NB4 (cell line): ENCODE data around the gene PEPD.

Experiments
- DNase-seq: peaks from one replicate; pipeline ENCODE4 v3.0.0; 2010; ENCODE audit warnings: low read depth
- H3K4me3 ChIP-seq: one replicate; pipeline ENCODE4 v1.5.1; 2011; ENCODE audit warnings: mild to moderate bottlenecking, low read depth, low read length, moderate library complexity
- MYC ChIP-seq: IDR thresholded peaks from 2 replicates; pipeline ENCODE4 v1.6.1; 2011; ENCODE audit warnings: low read depth, low read length
- POLR2A ChIP-seq: IDR thresholded peaks from 2 replicates; pipeline ENCODE4 v1.6.1; 2011; ENCODE audit warnings: mild to moderate bottlenecking; ENCODE audit not compliant: insufficient read length; ENCODE audit errors: extremely low read depth
- TF ChIP-seq, protein P1 (sequence below): IDR thresholded peaks from one replicate; pipeline ENCODE4 v1.5.1; 2012; ENCODE audit warnings: low read depth, low read length
- TF ChIP-seq, protein P2 (sequence below): IDR thresholded peaks from 2 replicates; pipeline ENCODE4 v1.6.1; 2011; ENCODE audit warnings: low read depth, low read length

The PEPD gene

DNA sequence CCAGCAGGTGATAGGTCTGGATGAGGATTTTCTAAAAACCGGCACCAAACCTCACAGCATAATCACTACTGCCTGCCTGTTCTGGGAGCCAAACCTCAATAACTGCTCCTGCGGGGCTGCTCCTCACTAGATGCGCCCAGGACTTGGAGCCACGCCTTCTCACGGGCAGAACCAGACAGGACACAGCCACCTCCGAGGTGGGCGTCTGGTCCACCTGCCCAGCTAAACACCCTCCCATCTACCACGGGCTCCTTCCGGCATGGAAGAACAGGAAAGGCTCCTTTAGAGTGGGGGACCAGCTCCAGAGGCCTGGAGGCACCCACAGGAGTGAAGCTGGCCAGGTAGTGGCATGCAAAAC lies 73.5 kb downstream of the PEPD start:
- no peak for DNase-seq
- no peak overlapping the region for H3K4me3 ChIP-seq
- no peak for TF ChIP-seq POLR2A
- TF ChIP-seq, protein P1, sequence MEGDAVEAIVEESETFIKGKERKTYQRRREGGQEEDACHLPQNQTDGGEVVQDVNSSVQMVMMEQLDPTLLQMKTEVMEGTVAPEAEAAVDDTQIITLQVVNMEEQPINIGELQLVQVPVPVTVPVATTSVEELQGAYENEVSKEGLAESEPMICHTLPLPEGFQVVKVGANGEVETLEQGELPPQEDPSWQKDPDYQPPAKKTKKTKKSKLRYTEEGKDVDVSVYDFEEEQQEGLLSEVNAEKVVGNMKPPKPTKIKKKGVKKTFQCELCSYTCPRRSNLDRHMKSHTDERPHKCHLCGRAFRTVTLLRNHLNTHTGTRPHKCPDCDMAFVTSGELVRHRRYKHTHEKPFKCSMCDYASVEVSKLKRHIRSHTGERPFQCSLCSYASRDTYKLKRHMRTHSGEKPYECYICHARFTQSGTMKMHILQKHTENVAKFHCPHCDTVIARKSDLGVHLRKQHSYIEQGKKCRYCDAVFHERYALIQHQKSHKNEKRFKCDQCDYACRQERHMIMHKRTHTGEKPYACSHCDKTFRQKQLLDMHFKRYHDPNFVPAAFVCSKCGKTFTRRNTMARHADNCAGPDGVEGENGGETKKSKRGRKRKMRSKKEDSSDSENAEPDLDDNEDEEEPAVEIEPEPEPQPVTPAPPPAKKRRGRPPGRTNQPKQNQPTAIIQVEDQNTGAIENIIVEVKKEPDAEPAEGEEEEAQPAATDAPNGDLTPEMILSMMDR: no peak
- TF ChIP-seq, protein P2, sequence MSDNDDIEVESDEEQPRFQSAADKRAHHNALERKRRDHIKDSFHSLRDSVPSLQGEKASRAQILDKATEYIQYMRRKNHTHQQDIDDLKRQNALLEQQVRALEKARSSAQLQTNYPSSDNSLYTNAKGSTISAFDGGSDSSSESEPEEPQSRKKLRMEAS: no peak
- no peak for TF ChIP-seq MYC

DNA sequence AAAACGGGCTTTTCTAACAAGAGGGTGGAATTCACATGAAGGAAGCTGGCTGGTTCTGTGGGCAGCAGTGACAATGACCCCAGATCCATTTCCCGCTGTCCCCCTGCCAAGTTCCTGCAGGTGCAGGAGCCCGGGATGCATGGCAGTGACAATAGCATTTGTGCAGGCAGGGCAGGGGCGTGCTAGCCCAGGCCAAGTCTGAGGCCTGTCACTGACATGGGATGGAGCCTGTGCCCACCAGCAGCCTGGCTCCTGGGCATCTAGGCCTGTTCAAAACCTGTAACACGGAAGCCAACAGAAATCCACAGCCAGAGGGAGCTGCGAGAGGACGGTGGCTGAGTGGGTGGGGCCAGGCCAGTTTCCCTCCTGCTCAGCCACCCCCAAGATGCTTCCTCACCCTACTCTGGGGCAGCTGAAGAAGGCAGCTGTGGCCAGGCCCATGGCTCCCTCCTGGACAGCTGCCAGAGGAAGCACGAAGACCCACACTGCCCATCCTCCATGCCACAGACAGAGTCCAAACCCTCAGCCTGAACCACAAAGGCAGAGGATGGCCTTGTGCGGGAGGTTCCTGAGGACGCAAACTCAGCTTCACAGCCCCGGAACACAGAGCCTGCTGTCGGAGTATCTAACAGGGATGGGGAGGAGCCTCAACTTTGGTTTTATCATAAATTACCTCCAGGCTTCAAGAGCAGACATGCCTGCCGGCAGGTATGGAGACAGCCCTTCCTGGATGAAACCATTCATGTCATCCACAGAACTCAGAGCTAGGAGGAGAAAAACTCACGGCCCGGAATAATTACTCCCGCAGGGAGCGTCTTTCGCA lies 74.0 kb downstream of the PEPD start:
- TF ChIP-seq, protein P2: no peak
- TF ChIP-seq POLR2A (no peak), MYC (no peak)
- TF ChIP-seq, protein P1: no peak
- no peak for DNase-seq
- no peak overlapping the region for H3K4me3 ChIP-seq

- H3K4me3 ChIP-seq: no peak overlapping the region
- no peak for DNase-seq
- no peak for TF ChIP-seq POLR2A
- TF ChIP-seq, protein P1: no peak
- no peak for TF ChIP-seq MYC
- TF ChIP-seq, protein P2: no peak
Measured at GRCh38 chr19:33446330-33447293, 75.0 kb downstream of the PEPD start.

- TF ChIP-seq, protein P2: no peak
- TF ChIP-seq MYC (no peak), POLR2A (no peak)
- TF ChIP-seq, protein P1: no peak
- no peak for DNase-seq
- no peak overlapping the region for H3K4me3 ChIP-seq
Measured at GRCh38 chr19:33445442-33446329, 75.9 kb downstream of the PEPD start.
